Measurements from ENCODE around the gene NOTUM. TPM values are rescaled to one million over a fixed set of nuclear protein-coding genes. Genes with fewer than 3 reads are reported as not detected.

NOTUM gene
- total RNA-seq, 3 donors from 2014 or later: 0.13 TPM; not detected in 2

GRCh38 chr17:81932333-81932983 is 28.5 kb downstream of the NOTUM start:
- ATAC-seq (no peak), DNase-seq (no peak)
- no peak for TF ChIP-seq CTCF (IDR thresholded peaks at IDR 0.05)
- no peak overlapping the region for H3K4me3 ChIP-seq
- H3K9me3 ChIP-seq: no peaks in the 10 kb centered on the region
- no peaks in the 10 kb centered on the region for H3K36me3 ChIP-seq (ENCODE audit: low read depth)
- intact Hi-C loops (cut with DNase I, micrococcal nuclease): no loop called here
- H3K4me1 ChIP-seq (ENCODE audit: low read depth): peaks cover 19% of the 10 kb centered on the region

GRCh38 chr17:81931557-81932332 is 29.2 kb downstream of the NOTUM start:
- H3K4me3 ChIP-seq: no peak overlapping the region
- no peak for TF ChIP-seq CTCF (IDR thresholded peaks at IDR 0.05)
- no peaks in the 10 kb centered on the region for H3K9me3 ChIP-seq
- ATAC-seq: no peak
- peak in 2 of 3 donors; percentile 47 to 50 for DNase-seq
- H3K4me1 ChIP-seq (ENCODE audit: low read depth): peaks cover 18% of the 10 kb centered on the region
- H3K36me3 ChIP-seq (ENCODE audit: low read depth): no peaks in the 10 kb centered on the region
- intact Hi-C loops (cut with DNase I, micrococcal nuclease): no loop called here

GRCh38 chr17:81931189-81931556 is 29.8 kb downstream of the NOTUM start:
- DNase-seq (peak in 2 of 3 donors; percentile 33 to 48), ATAC-seq (no peak)
- H3K4me3 ChIP-seq: no peak overlapping the region
- H3K4me1 ChIP-seq (ENCODE audit: low read depth): peaks cover 18% of the 10 kb centered on the region
- no peaks in the 10 kb centered on the region for H3K9me3 ChIP-seq
- no peaks in the 10 kb centered on the region for H3K36me3 ChIP-seq (ENCODE audit: low read depth)
- intact Hi-C loops (cut with DNase I, micrococcal nuclease): no loop called here
- TF ChIP-seq CTCF (IDR thresholded peaks at IDR 0.05): no peak

- peaks cover 24% of the 10 kb centered on the region for H3K4me1 ChIP-seq (ENCODE audit: low read depth)
- no peaks in the 10 kb centered on the region for H3K9me3 ChIP-seq
- no peak for TF ChIP-seq CTCF (IDR thresholded peaks at IDR 0.05)
- no peak for ATAC-seq
- H3K4me3 ChIP-seq: no peak overlapping the region
- intact Hi-C loops (cut with DNase I, micrococcal nuclease): no loop called here
- DNase-seq: peak; percentile 58 to 68 (median 67)
- H3K36me3 ChIP-seq (ENCODE audit: low read depth): no peaks in the 10 kb centered on the region
These were observed 30.6 kb downstream of the NOTUM start for GRCh38 chr17:81930142-81931125.
